ES-I3 (cell line): ENCODE data around the gene TRAM2.

Source experiments
- H3K36me3 ChIP-seq: 2 replicates; pipeline ENCODE4 v1.6.1; 2013; ENCODE audit warnings: mild to moderate bottlenecking, low read length, control low read depth, moderate library complexity; ENCODE audit not compliant: insufficient read depth
- H3K4me1 ChIP-seq: 2 replicates; pipeline ENCODE4 v1.6.1; 2013; ENCODE audit warnings: mild to moderate bottlenecking, control low read depth, low read length; ENCODE audit not compliant: insufficient read depth
- H3K9ac ChIP-seq: 2 replicates; pipeline ENCODE4 v1.6.1; 2013; ENCODE audit warnings: low read depth, mild to moderate bottlenecking, low read length, moderate library complexity
- H3K9me3 ChIP-seq: 2 replicates; pipeline ENCODE4 v1.6.1; 2013; ENCODE audit warnings: mild to moderate bottlenecking, low read length, moderate library complexity; ENCODE audit not compliant: control insufficient read depth, insufficient read depth

Gene TRAM2

DNA sequence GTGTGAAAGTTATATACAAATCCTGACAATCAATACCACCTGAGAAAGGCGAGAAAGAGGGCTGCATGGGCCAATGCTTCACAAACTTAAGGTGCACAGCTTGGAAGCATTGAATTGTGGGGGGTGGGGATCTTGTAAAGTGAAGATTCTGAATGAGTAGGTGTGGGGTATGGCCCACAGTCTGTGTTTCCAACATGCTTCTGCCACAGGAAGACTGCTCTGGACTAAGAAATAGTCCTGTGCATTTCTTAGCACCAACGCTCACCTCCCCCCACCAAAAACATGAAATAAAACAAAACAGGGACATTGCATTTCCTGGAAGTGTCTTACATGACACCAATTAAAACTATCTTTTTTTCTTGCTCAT is 21.9 kb upstream of the TRAM2 start:
- Histone ChIP-seq H3K9me3 (no peaks in the 10 kb centered on the region), H3K36me3 (no peaks in the 10 kb centered on the region), H3K4me1 (peaks cover 15% of the 10 kb centered on the region), H3K9ac (no peak overlapping the region)

DNA sequence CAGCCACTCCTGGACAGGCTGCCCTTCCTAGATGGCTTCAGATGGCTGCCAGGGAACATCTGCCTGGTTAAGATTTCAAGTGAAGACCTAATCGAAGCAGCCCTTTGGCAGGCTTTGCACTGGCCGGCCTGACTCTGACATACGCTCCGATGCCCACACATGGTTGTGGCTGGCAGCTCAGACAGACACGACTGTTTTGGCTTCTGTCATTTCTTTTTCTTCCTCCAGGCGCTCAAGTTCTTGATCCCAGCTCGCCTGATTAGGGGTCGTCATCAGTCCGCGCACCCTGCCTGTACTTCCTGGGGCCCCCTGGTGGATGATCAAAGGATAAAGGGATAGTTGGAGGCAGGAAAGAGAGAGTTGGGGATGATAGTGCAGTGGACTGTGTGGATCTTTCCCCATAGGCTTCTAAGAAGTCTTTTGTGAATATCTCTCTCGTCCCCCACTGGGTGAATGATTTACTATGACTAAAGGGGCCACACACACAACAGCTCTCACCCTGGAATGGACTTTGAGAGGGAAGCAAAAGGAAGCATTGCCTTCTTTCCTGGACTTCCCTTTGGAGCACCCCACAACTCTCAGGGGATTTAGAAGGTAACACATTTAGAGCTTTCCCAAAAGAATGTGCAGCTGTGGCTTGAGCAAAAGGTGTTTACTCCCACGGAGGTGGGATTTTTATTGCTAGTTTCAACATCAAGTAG is 21.4 kb upstream of the TRAM2 start:
- peak overlapping the region; percentile 35; the same call in 1 of the 2 replicates for H3K9ac ChIP-seq
- H3K9me3 ChIP-seq, result no peaks in the 10 kb centered on the region
- peaks cover 11% of the 10 kb centered on the region for H3K4me1 ChIP-seq
- H3K36me3 ChIP-seq, result no peaks in the 10 kb centered on the region

DNA sequence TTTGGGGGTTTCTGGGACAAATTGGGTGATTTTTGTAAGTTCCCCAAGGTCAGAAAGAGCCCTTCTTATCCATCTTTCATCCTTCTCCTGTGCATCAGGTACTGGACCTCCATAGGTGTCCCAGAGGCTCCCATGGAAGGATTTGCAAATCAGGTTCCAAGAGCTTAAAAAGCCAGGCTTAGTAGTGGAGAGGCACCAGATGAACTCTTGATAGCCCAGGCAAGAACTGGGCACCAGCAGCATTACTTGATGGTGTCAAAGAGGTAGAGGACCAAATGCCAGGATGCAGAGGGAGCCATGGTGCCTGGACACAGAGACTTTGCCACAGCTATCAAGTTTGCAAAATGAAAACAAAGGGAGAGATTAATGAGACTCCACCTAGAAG is 20.9 kb upstream of the TRAM2 start:
- Histone ChIP-seq H3K9ac (peak overlapping the region; percentile 35; the same call in 1 of the 2 replicates), H3K9me3 (no peaks in the 10 kb centered on the region), H3K4me1 (peaks cover 9% of the 10 kb centered on the region), H3K36me3 (no peaks in the 10 kb centered on the region)

DNA sequence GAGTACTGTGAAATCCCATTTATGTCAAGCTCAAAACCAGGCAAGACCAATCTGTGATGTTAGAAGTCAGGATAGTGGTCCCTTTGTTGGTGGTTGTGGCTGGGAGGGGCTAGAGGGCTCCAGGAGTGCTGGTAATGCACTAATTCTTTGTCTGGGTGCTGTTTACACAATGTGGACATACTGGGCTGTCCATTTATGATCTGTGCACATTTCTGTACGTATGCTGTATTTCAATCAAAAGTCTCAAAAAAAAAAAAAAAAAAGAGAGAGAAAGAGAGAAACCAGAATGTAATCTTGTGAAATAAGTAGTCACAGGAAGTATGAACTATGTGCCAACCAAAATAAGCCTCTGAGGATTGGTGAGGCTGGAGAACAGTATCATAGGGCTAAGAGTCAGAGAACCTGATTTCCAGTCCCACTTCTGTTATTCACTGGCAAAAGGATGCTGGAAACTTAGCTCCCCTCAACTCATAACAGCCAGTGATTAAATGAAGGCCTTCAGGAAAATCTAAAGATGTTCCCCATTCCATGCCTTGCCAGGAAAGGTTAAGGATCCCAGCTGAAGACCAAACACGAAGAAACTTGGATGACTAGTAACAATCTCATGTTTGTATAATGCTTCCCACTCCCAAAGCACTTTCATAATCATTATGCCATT is 19.6 kb upstream of the TRAM2 start:
- Histone ChIP-seq H3K9ac (no peak overlapping the region), H3K9me3 (no peaks in the 10 kb centered on the region), H3K4me1 (peaks cover 9% of the 10 kb centered on the region), H3K36me3 (no peaks in the 10 kb centered on the region)

DNA sequence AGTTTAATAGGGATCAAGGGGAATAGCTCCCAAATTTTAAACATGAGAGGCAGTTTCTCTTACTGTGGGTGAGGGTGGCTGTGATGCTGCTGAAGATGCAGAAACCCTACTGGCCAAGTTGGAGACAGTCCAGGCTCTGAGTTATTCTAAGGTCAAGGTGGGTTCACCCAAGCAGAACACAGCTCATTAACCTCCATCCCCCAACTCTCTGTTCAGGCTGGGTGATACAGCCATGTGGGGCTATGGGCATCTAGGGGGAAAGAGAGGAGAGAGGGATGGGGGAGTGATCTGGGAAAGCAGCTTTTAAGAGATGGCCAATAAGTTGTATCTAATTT is 18.9 kb upstream of the TRAM2 start:
- H3K9ac ChIP-seq, result no peak overlapping the region
- H3K36me3 ChIP-seq, result no peaks in the 10 kb centered on the region
- peaks cover 9% of the 10 kb centered on the region for H3K4me1 ChIP-seq
- no peaks in the 10 kb centered on the region for H3K9me3 ChIP-seq

DNA sequence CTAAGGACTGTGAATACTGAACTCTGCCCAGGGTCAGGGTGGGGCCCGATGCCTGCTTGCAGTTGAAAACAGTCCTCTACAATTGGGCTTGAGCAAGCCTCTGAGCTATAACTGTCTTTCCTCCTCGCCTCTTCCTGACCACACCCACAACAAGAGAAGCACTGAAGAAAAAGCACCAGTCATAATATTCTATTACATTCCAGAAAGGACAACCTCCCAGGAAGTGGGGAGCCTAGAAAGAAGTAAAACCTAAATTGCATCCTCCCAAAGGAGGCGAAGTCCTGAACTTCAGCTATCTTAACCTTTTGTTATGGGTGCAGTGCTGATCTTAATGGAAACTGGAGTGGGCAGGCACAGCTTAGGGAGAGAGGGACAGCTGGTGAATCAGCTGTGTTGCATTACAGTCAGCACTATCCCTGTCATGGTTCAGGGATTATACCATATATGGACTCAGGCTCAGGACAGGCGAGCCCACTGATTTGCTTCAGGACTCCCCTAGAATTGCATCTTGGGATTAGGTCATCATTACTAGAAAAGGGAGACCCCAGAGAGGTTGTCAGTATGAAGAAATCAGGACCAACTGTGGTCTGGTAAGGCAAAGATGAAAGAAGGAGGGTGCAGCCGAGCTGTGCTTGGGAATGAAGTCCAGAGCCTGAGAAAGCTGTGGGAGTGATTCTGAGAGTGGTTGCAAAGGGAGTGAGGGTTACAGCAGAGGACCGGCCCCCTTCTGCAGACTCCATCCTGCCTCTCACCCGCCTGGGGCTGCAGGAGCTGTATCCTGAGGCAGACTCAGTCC is 18.3 kb upstream of the TRAM2 start:
- Histone ChIP-seq H3K36me3 (no peaks in the 10 kb centered on the region), H3K4me1 (peaks cover 9% of the 10 kb centered on the region), H3K9ac (no peak overlapping the region), H3K9me3 (no peaks in the 10 kb centered on the region)

DNA sequence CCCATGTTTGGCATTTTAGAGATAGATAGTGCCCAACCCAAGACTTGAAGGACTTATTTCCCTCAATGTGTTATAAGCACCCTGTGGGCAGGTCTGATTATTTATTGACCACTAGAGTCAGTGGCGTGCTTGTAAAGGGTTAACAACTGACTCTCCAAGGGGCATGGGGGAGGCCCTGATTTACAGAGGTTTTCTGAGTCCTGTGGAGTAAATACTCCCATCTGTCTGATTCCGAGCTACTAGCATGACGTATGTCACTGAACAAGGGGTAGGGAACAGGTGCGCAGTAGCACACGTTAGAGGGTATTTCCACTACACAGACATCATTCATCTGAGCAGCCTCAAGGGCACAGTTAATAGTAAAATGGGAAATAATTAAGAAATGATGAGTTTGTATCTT is 17.4 kb upstream of the TRAM2 start:
- Histone ChIP-seq H3K9me3 (no peaks in the 10 kb centered on the region), H3K9ac (no peak overlapping the region), H3K4me1 (peaks cover 9% of the 10 kb centered on the region), H3K36me3 (no peaks in the 10 kb centered on the region)

DNA sequence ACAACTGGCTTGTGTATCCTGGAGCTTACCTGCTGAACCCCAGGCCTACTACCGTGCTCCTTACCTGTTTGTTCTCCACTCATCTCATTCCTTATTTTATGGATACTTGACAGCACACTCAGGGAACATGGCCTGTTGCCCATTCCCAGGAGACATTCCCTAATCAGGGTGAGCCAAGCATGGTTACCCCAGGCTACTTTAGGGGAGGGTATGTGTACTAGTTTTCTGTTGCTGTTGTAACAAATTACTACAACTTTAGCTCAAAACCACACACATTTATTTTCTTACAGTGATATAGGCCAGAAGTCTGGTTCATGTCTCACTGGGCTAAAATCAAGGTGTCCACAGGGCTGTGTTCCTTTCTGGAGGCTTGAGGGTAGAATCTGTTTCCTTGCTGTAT is 15.0 kb upstream of the TRAM2 start:
- H3K36me3 ChIP-seq, result no peaks in the 10 kb centered on the region
- H3K4me1 ChIP-seq, result peaks cover 11% of the 10 kb centered on the region
- H3K9ac ChIP-seq, result no peak overlapping the region
- H3K9me3 ChIP-seq, result no peaks in the 10 kb centered on the region

DNA sequence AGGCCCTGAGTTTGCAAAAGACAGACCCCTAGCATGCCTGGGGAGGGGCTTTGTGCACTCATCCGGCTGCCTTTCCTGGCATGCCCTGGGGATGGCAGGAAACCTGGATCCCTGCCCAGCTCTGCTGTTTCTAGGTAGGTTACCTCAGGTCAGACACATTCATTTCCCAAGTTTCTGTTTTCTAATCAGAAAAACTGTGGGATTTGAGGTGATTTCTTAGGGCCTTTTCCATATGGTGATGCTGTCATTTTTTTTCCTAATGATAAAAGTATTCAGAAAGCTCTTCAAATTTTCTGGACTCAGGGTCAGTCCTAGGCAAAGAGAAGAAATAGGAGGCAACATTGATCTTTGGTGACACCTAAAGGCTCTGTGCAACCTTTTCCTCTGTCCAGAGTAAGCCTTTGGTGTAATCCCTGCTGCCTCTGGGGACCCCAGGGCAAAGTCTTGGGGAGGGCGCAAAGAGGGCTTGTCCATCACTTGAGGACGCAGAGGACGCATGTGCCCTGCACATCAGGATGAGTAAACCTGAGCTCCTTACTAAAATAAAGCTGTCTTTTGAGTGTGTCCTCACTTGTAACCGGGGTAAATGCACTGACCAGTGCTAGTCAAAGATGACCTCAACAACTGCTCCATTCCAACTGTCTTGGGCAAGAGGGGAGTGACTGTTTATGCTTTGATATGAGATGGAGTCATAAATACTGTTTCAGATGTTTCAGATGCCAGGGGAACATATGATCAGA is 13.5 kb upstream of the TRAM2 start:
- Histone ChIP-seq H3K9ac (no peak overlapping the region), H3K36me3 (no peaks in the 10 kb centered on the region), H3K4me1 (peaks cover 10% of the 10 kb centered on the region), H3K9me3 (no peaks in the 10 kb centered on the region)

DNA sequence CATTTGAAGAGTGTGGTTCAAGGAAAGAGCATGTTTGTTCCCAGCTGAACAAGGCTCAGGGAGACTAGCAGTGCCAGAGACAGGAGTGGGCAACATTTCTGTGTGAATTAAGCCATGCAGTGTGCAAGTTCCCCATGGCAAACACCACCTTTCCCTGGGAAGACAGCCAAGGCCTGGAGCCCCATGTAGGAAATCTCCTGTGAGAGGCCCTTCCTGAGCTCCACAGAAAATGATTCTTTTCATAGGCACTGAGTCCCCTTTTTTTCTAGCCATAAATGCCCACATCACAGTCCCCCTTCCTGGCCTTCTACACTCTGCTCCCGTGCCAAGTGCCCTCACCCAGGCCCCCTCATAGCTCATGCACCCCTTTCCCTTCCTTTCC is 11.8 kb upstream of the TRAM2 start:
- H3K36me3 ChIP-seq, result no peaks in the 10 kb centered on the region
- 0 out of 2 replicates have a peak, but pooled peaks cover 3% of the 10 kb centered on the region for H3K4me1 ChIP-seq
- no peak overlapping the region for H3K9ac ChIP-seq
- H3K9me3 ChIP-seq, result no peaks in the 10 kb centered on the region

DNA sequence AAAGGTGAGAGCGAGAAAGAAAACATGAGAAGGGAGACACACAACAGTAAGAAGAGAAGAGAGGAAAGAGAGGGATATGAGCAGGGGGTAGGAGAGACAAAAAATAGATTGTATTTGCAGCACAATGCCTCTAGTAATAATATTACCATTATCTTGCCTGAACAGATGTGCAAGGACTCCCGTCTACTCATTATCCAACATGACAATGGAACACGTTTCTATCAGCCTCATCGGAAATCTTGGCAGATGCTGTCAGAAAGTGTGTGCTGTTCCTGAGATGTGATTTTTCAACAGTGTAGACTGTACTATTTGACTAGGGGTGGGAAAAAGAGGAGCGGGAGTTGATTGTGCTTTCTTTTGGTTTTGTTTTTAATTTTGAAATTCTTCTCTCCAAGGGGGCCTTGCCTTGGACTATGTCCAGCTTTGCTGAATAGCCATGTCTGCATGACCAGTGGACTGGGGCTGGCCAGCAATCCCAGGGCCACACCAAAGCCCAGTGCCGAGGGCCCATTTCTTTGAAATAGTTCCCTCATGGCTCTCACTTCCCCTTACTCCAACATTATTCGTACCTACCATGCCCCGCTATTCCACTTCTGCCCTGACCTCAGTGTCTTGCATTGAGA is 11.3 kb upstream of the TRAM2 start:
- no peak overlapping the region for H3K9ac ChIP-seq
- no peaks in the 10 kb centered on the region for H3K9me3 ChIP-seq
- 0 out of 2 replicates have a peak, but pooled peaks cover 3% of the 10 kb centered on the region for H3K4me1 ChIP-seq
- no peaks in the 10 kb centered on the region for H3K36me3 ChIP-seq

DNA sequence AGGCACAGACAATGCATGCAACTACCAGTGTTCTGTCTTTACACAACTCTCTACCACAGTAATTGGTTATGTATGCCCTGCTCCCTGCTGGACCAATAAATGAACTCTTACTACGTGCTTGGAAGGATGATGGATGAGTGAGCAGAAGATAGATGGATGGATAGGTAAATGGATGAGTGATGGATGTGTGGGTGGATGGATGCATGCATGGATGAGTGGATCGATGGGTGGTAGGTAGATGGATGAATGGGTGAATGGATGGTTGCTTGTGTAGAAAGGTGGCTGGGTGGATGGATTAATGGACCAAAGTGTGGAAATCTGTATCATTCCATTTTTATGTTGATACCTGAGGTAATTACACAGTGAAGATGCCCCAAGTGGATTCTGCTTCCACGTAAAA is 10.1 kb upstream of the TRAM2 start:
- H3K4me1 ChIP-seq, result 0 out of 2 replicates have a peak, but pooled peaks cover 3% of the 10 kb centered on the region
- no peaks in the 10 kb centered on the region for H3K9me3 ChIP-seq
- H3K36me3 ChIP-seq, result no peaks in the 10 kb centered on the region
- H3K9ac ChIP-seq, result no peak overlapping the region

DNA sequence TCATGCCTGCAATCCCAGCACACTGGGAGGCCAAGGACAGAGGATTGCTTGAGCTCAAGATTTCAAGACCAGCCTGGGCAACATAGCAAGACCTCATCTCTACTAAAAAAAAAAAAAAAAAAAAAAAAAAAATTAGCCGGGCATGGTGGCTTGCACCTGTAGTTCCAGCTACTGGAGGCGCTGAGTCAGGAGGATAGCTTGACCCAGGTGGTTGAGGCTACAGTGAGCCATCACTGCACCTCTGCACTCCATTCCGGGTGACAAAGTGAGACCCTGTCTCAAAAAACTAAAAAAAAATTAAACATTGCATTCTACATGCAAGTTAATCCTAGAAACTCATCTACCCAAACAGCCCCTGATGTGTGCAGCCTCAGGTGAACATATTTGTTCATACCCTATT is 7.3 kb upstream of the TRAM2 start:
- Histone ChIP-seq H3K4me1 (0 out of 2 replicates have a peak, but pooled peaks cover 3% of the 10 kb centered on the region), H3K36me3 (no peaks in the 10 kb centered on the region), H3K9ac (no peak overlapping the region), H3K9me3 (no peaks in the 10 kb centered on the region)

DNA sequence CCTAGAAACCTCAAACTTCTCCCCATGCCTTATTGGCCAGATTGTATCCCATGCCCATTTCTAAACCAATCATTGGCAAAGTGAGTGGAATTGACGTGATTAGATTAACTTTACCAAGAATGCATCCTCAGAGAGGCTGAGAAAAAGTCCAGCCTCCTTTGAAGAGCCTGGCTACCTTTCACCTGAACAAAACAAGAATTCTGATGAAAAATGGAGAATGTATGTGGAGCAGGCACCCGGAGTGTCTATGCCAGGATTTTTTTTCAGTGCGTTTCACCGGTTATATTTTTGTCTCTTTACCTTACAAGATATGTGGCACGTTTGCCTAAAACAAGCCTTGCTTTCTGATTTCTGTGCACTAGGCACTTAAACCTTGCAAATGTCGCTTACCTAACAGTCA is 6.1 kb upstream of the TRAM2 start:
- Histone ChIP-seq H3K9me3 (no peaks in the 10 kb centered on the region), H3K9ac (no peak overlapping the region), H3K4me1 (no peaks in the 10 kb centered on the region), H3K36me3 (no peaks in the 10 kb centered on the region)
